Gastrocnemius medialis (tissue), 4 donors: Measurements from ENCODE around the gene TEKT5. TPM values are rescaled to one million over a fixed set of nuclear protein-coding genes. Genes with fewer than 3 reads are reported as not detected.

Experiments used
- ATAC-seq, 2 donors: fragments of 150-250 bp; one replicate each; pipeline ENCODE4 v1.9.1; 2016
- DNase-seq, 2 donors: peaks; one replicate each; pipeline ENCODE4 v3.0.0-alpha.2; 2019
- H3K27ac ChIP-seq, 4 donors: fragments of 200-600 bp; sonication (generic); 1 replicate in 1 of 4; 2 replicates in 3 of 4; pipeline ENCODE4 v1.5.1; 2016 to 2018; ENCODE audit warnings: mild to moderate bottlenecking in 2 of 4, moderate library complexity in 1 of 4
- H3K27me3 ChIP-seq, 3 donors: fragments of 200-600 bp; sonication (generic) in 2 of 3; 1 replicate in 1 of 3; 2 replicates in 2 of 3; pipeline versions ENCODE4 v1.5.1 to v1.6.0; 2016 to 2019; ENCODE audit warnings: mild to moderate bottlenecking in 1 of 3, moderate library complexity in 1 of 3
- H3K36me3 ChIP-seq, 2 donors: fragments of 200-600 bp; sonication (generic) in 1 of 2; one replicate each; pipeline ENCODE4 v1.5.1; 2017 to 2018
- H3K4me1 ChIP-seq, 2 donors: fragments of 200-600 bp; sonication (generic) in 1 of 2; one replicate each; pipeline ENCODE4 v1.5.1; 2016 to 2017; ENCODE audit warnings: mild to moderate bottlenecking in 2 of 2
- H3K4me3 ChIP-seq, 4 donors: fragments of 200-600 bp; sonication (generic) in 3 of 4; 1 replicate in 1 of 4; 2 replicates in 3 of 4; pipeline ENCODE4 v1.5.1; 2016 to 2019; ENCODE audit warnings: mild to moderate bottlenecking in 2 of 4
- H3K9me3 ChIP-seq, 3 donors: fragments of 200-600 bp; sonication (generic) in 2 of 3; 1 replicate in 1 of 3; 2 replicates in 2 of 3; pipeline ENCODE4 v1.5.1; 2016 to 2019
- CTCF ChIP-seq, 5 experiments: fragments of 450-650 bp in 3 of 5; fragments of 200-600 bp in 2 of 5; sonication (generic) in 2 of 5; IDR thresholded peaks in 4 of 5; conservative IDR thresholded peaks in 1 of 5; 1 replicate in 4 of 5; 2 replicates in 1 of 5; pipeline ENCODE4 v1.5.1; 2016 to 2019; ENCODE audit warnings: antibody characterized with exemption in 5 of 5, mild to moderate bottlenecking in 3 of 5, moderate library complexity in 3 of 5
- POLR2A ChIP-seq, 2 donors: fragments of 450-650 bp; IDR thresholded peaks; one replicate each; pipeline ENCODE4 v1.6.1; 2017; ENCODE audit warnings: antibody characterized with exemption in 2 of 2, mild to moderate bottlenecking in 2 of 2, moderate library complexity in 2 of 2
- in situ Hi-C, 4 donors: fragments of 200-750 bp; cut with MboI; loops; one replicate each; pipeline versions ENCODE4 v1.15.0 to v1.8.0; 2017; ENCODE audit warnings: low sequenced_read_pairs in 4 of 4
- intact Hi-C: fragments of 100-400 bp; cut with DNase I; formaldehyde crosslinking; loops from one replicate; pipeline ENCODE4 v1.15.1; 2023; ENCODE audit warnings: low total_unique reads
- total RNA-seq, 4 donors: library from RNA; depleted of rRNA; stranded (reverse); fragments of >200 nt; gene quantifications; one replicate each; pipeline versions ENCODE4 v1.1.0 to v1.2.3, GENCODE V29; 2016

TEKT5 gene
- total RNA-seq, 4 donors from 2014 or later, result not detected

- in situ Hi-C loops, result no loop called here
- TF ChIP-seq CTCF (IDR thresholded peaks at IDR 0.05 in 4 of 5, conservative IDR thresholded peaks at IDR 0.05 in 1 of 5), result no peak
- TF ChIP-seq POLR2A (IDR thresholded peaks at IDR 0.05), result no peak
- no peak overlapping the region for H3K27ac ChIP-seq
- intact Hi-C loops, result no loop called here
- no peaks in the 10 kb centered on the region for H3K4me1 ChIP-seq
- no peaks in the 10 kb centered on the region for H3K9me3 ChIP-seq
- H3K27me3 ChIP-seq, result no peaks in the 10 kb centered on the region
- ATAC-seq, result no peak
- no peak for DNase-seq
- no peak overlapping the region for H3K4me3 ChIP-seq
- H3K36me3 ChIP-seq, result no peaks in the 10 kb centered on the region
Measured at GRCh38 chr16:10667239-10667638, 27.5 kb downstream of the TEKT5 start.

- ATAC-seq (no peak), DNase-seq (no peak)
- intact Hi-C loops (no loop called here), in situ Hi-C loops (no loop called here)
- Histone ChIP-seq H3K27me3 (no peaks in the 10 kb centered on the region), H3K4me3 (no peak overlapping the region), H3K36me3 (no peaks in the 10 kb centered on the region), H3K4me1 (no peaks in the 10 kb centered on the region), H3K9me3 (no peaks in the 10 kb centered on the region), H3K27ac (no peak overlapping the region)
- TF ChIP-seq CTCF (IDR thresholded peaks at IDR 0.05 in 4 of 5, conservative IDR thresholded peaks at IDR 0.05 in 1 of 5) (no peak), POLR2A (IDR thresholded peaks at IDR 0.05) (no peak)
Measured at GRCh38 chr16:10666291-10666690, 28.4 kb downstream of the TEKT5 start.

- H3K9me3 ChIP-seq, result no peaks in the 10 kb centered on the region
- H3K4me3 ChIP-seq, result no peak overlapping the region
- no peaks in the 10 kb centered on the region for H3K27me3 ChIP-seq
- no peaks in the 10 kb centered on the region for H3K36me3 ChIP-seq
- TF ChIP-seq CTCF (IDR thresholded peaks at IDR 0.05 in 4 of 5, conservative IDR thresholded peaks at IDR 0.05 in 1 of 5), result no peak
- no peak for TF ChIP-seq POLR2A (IDR thresholded peaks at IDR 0.05)
- intact Hi-C loops (no loop called here), in situ Hi-C loops (no loop called here)
- no peaks in the 10 kb centered on the region for H3K4me1 ChIP-seq
- H3K27ac ChIP-seq, result no peak overlapping the region
- DNase-seq (no peak), ATAC-seq (no peak)
Measured at GRCh38 chr16:10665166-10665565, 29.6 kb downstream of the TEKT5 start.

GRCh38 chr16:10664720-10665126, 30.0 kb downstream of the TEKT5 start:
- no peak for ATAC-seq

More at GRCh38 chr16:10664720-10665126, 30.0 kb downstream of the TEKT5 start:
- in situ Hi-C loops (no loop called here), intact Hi-C loops (no loop called here)
- no peaks in the 10 kb centered on the region for H3K9me3 ChIP-seq
- no peak for DNase-seq
- TF ChIP-seq POLR2A (IDR thresholded peaks at IDR 0.05) (no peak), CTCF (IDR thresholded peaks at IDR 0.05 in 4 of 5, conservative IDR thresholded peaks at IDR 0.05 in 1 of 5) (no peak)
- H3K4me1 ChIP-seq, result no peaks in the 10 kb centered on the region
- H3K27ac ChIP-seq, result no peak overlapping the region
- no peaks in the 10 kb centered on the region for H3K27me3 ChIP-seq
- H3K36me3 ChIP-seq, result no peaks in the 10 kb centered on the region
- no peak overlapping the region for H3K4me3 ChIP-seq
